Measurements from ENCODE around the gene TNMD.
"Not testable (repeated sequence)": the region's sequence is repeated elsewhere in the genome, so short reads cannot be mapped to it uniquely, and the experiment has no call there.

The TNMD gene

GRCh38 chrX:100584611-100585010 is at the start of gene TNMD:
TSS of gene TNMD (plus strand) at chrX:100584936. CDS start at chrX:100585019, 83 bp downstream.
- in situ Hi-C loops (cut with MboI; ENCODE audit: low sequenced_read_pairs), result no loop called here

- in situ Hi-C loops (cut with MboI; ENCODE audit: low sequenced_read_pairs), result not testable (repeated sequence)
Measured at GRCh38 chrX:100565534-100565933, 19.2 kb upstream of the TNMD start.

DNA sequence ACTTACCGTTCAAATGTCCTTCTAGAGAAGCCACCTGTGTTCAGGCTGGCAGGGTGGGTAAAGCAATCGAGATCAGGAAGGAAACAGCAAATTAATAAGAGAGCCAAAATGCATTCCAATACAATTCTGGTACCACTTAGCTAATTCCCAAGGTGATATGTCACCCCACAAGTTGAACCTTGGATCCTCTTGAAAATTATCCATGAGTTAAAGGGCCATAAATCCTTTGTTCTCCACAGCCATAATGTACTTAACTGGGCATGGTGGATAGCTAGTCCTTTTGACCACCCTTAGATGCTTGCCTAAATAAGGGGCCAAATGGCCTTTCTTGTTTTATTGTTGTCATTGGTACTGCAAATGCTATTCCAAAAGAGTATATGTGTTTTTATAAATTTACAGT is 2.0 kb downstream of the TNMD start:
- in situ Hi-C loops (cut with MboI; ENCODE audit: low sequenced_read_pairs), result no loop called here

DNA sequence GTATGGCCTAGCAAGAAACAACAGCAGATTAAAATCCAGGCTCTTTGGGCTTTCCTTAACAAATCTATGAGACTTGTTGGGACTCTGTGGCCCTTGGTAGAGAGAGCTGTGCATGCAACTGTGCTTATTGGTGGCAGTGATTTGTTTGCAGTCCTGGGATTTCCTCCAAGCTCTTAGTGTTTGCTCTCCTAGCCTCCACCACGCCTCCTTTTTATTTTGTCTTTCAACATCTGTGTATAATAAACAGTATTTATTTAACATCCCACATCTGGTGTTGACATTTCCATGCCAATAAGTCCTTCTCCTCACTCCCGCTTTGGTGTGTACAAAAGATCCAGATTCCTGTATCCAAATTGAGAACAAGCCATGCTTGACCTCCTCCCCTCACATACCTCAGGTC is 3.1 kb downstream of the TNMD start:
- in situ Hi-C loops (cut with MboI; ENCODE audit: low sequenced_read_pairs), result no loop called here

DNA sequence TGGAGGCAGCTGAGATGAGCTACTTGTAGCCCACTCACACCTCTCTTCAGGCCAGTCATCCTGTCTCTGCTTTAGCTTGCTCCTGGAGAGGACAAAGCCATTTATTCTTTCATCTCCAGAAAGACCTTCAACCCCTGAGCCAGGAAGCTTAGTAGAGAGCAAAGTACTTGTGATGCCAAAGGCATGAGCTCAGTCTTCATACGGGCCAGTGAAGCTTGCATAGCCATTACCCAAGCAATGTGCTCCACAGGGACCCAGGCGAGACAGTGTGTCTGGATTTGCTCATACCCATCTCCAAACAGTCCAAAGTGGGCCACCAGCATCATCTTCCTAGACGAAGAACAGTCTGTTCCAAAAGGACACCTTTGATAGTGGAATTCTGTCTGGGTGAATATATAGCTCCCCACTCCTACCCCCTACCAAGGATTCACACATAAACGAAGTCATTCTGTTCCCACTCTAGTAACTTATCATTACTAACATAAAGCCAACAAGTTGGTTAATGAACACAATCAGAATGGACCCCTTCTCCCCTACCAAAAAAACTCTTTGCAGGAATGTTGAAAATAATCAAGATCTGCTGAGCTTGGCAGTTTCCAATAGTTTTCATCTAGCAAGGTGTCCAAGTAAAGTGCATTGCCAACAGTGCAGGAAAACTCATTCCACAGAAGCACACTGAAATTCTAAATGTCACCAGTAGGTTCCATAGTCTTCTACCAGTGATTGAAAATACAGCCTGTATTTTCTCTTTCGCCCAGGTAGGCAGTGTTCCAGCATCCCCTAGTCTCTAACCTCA is 6.7 kb downstream of the TNMD start:
- in situ Hi-C loops (cut with MboI; ENCODE audit: low sequenced_read_pairs), result no loop called here

- in situ Hi-C loops (cut with MboI; ENCODE audit: low sequenced_read_pairs), result no loop called here
Measured at GRCh38 chrX:100593126-100593525, 8.4 kb downstream of the TNMD start.

- in situ Hi-C loops (cut with MboI; ENCODE audit: low sequenced_read_pairs), result no loop called here
Measured at GRCh38 chrX:100593581-100593980, 8.8 kb downstream of the TNMD start.

DNA sequence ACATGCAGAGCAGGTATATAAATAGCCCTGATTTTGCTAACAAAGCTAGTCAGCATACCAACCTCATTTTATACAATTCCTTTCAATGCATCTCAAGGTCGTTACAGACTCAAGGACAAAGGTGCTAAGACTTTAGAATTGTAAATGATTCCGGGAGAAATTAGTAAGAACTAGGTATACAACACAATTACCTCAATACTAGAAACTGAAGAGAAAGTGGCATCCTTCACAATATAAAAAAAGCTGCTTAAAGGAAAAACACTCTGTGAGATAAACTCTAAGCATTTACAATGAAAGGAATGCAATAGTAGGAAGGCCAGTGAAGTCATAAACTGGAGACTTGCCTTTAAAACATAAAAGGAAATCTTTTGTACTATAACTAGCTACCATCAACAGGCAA is 11.9 kb downstream of the TNMD start:
- in situ Hi-C loops (cut with MboI; ENCODE audit: low sequenced_read_pairs), result no loop called here

GRCh38 chrX:100599456-100599855 is 14.7 kb downstream of the TNMD start:
- in situ Hi-C loops (cut with MboI; ENCODE audit: low sequenced_read_pairs), result no loop called here

- in situ Hi-C loops (cut with MboI; ENCODE audit: low sequenced_read_pairs), result no loop called here
Measured at GRCh38 chrX:100600340-100600739, 15.6 kb downstream of the TNMD start.

- in situ Hi-C loops (cut with MboI; ENCODE audit: low sequenced_read_pairs), result no loop called here
Measured at GRCh38 chrX:100600758-100601157, 16.0 kb downstream of the TNMD start.

DNA sequence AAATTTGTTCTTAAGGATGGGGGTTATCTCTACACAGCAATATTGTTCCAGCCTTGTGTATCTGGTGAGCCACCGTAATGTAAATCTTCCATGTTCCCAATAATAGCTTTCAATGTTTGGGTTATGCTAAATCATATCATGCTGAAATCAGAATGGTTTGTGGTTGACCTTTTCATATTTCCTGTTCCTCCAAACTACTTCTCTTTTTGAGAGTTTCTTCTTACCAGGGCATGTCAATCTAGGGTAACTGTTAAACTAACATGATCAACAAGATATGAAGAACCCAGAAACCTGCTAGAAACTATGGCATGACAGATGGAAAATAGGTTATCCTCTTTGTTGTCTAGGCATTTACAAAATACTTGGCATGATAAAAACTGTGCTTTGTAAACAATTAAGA is 22.0 kb downstream of the TNMD start:
- in situ Hi-C loops (cut with MboI; ENCODE audit: low sequenced_read_pairs), result no loop called here

DNA sequence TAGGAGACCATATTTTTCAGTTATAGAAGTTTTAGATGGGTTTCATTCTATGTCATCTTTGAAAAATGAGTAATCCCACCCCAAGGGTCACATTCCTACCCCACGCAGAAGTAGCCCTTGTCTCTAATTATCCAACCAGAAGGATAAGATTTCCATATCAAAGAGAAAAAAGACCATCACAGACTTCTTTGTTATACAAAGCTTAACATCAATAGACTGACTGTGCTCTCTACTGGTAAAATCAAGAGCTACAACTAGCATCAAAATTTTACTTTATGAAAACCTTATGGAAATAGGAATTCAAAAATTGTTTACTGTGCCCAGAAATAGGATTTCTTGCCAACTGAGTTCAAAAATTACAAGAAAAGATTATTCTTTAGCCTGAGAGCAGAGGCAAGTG is 24.9 kb downstream of the TNMD start:
- in situ Hi-C loops (cut with MboI; ENCODE audit: low sequenced_read_pairs), result no loop called here

DNA sequence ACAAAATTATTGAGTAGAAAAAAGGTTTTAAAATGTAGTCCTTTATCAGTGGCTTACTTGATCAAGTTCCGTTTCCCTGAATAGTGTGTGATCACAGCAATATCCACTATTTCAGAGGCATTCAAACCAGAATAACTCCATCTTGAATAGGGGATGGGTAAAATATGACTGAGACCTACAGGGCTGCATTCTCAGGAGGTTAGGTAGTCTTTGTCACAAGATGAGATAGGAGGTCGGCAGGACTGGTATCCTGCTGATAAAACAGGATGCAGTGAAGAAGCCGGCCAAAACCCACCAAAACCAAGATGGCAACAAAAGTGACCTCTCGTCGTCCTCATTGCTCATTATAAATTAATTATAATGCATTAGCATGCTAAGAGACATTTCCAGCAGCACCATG is 27.2 kb downstream of the TNMD start:
- in situ Hi-C loops (cut with MboI; ENCODE audit: low sequenced_read_pairs), result no loop called here

DNA sequence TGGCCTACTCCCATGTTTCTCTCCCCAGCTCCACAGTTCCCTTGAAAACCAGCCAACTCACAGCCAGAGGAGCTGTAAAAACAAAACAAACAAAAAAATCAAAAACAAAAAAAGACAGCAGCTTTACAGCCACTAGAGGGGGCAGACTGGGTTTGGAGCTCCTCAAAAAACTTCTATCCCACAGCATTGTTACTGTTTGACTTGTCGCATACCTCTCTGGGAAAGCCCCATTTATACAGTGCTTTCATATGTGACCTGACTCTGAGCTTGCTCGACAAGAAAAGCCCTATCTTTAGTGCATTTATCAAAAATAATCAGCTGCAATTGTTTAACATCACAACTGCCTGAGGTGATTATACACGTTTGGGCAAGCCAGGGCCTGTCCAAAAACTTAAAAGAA is 30.3 kb downstream of the TNMD start:
- in situ Hi-C loops (cut with MboI; ENCODE audit: low sequenced_read_pairs), result no loop called here

- in situ Hi-C loops (cut with MboI; ENCODE audit: low sequenced_read_pairs), result no loop called here
Measured at GRCh38 chrX:100623001-100623400, 38.3 kb downstream of the TNMD start.

- in situ Hi-C loops (cut with MboI; ENCODE audit: low sequenced_read_pairs), result no loop called here
Measured at GRCh38 chrX:100625985-100626491, 41.3 kb downstream of the TNMD start.

DNA sequence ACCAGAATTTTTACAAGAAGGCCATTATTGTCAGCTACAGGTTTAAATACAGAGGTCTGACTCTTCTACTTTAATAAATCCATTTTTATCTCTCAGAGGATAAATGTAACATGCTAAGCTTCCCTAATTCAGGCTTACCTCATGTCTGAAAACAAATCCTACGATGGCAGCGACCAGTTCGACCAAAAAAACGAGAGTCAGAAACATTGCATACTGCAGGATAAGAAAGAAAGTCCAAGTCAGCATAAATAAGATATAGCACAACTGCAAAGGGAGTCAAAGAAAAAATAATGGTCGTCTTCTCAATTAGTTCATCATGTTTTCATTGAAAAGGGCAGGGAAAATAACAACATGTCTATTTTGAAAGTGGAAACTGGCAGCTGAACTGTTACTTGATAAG is 50.3 kb downstream of the TNMD start:
- in situ Hi-C loops (cut with MboI; ENCODE audit: low sequenced_read_pairs), result no loop called here

GRCh38 chrX:100635989-100636320 is 51.2 kb downstream of the TNMD start:
- in situ Hi-C loops (cut with MboI; ENCODE audit: low sequenced_read_pairs), result no loop called here

- in situ Hi-C loops (cut with MboI; ENCODE audit: low sequenced_read_pairs), result no loop called here
Measured at GRCh38 chrX:100636321-100636991, 51.7 kb downstream of the TNMD start, which contains the start of gene TSPAN6. TSS of gene TSPAN6 (minus strand) at chrX:100636806. CDS start at chrX:100636694, 112 bp downstream.

DNA sequence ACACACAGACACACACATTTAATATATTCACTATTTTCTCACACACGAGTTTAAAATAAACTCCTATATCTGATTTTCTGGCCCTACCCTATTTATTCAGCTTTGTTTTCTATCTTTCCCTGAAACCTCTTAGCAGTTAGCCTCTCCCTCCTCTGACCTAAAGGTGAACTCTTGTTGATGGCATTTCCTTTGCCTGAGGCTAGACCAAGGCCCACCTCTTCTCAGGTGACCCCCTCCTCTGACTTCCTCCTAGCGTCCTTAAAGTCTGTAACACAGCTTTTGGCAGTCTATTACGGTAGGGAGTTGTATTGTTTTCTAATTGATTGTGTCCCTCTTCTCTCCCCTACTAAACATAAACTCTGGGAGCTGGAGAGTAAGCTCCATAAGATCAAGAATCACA is 57.6 kb downstream of the TNMD start:
- in situ Hi-C loops (cut with MboI; ENCODE audit: low sequenced_read_pairs), result no loop called here

- in situ Hi-C loops (cut with MboI; ENCODE audit: low sequenced_read_pairs), result no loop called here
Measured at GRCh38 chrX:100643212-100643611, 58.5 kb downstream of the TNMD start.
